ENCODE results near the gene S1PR1. TPM values are rescaled to one million over a fixed set of nuclear protein-coding genes. Genes with fewer than 3 reads are reported as not detected.

Gene S1PR1
- total RNA-seq, 1 donor from 2014 or later, result 4.0 TPM

- ATAC-seq, result no peak
These were observed 44.3 kb downstream of the S1PR1 start for GRCh38 chr1:101280942-101281654.

GRCh38 chr1:101281751-101282150 is 44.9 kb downstream of the S1PR1 start:
- ATAC-seq, result no peak

GRCh38 chr1:101282314-101283038 is 45.7 kb downstream of the S1PR1 start:
- no peak for ATAC-seq

GRCh38 chr1:101283443-101283842 is 46.6 kb downstream of the S1PR1 start:
- no peak for ATAC-seq

- ATAC-seq, result no peak
These were observed 47.2 kb downstream of the S1PR1 start for GRCh38 chr1:101284021-101284420.

GRCh38 chr1:101284622-101285218 is 47.9 kb downstream of the S1PR1 start:
- ATAC-seq, result no peak

GRCh38 chr1:101285922-101286570 is 49.2 kb downstream of the S1PR1 start:
- no peak for ATAC-seq

GRCh38 chr1:101288491-101288944 is 51.7 kb downstream of the S1PR1 start:
- ATAC-seq, result peak; percentile 91

GRCh38 chr1:101290119-101290921 is 53.5 kb downstream of the S1PR1 start:
- ATAC-seq, result no peak

Other genes starting within 250 kb of the S1PR1 start
- gene DPH5, start 211.2 kb upstream of the S1PR1 start, total RNA-seq, result 19.0 TPM

Data from esophagus mucosa (tissue), 1 donor.